GM19099 (cell line): ENCODE results near the gene GPR39.

Experiments
- POLR2A ChIP-seq: IDR thresholded peaks from 3 replicates; pipeline ENCODE4 v1.6.1; 2011; ENCODE audit warnings: low read depth; ENCODE audit not compliant: insufficient read length; ENCODE audit errors: extremely low read depth

GPR39 gene

GRCh38 chr2:132416723-132417395 is at the start of gene GPR39:
GPR39 (plus strand) TSS chr2:132416805.
- TF ChIP-seq POLR2A: no peak

GRCh38 chr2:132368191-132368590 is 48.4 kb upstream of the GPR39 start:
- no peak for TF ChIP-seq POLR2A

GRCh38 chr2:132372276-132372675 is 44.3 kb upstream of the GPR39 start:
- TF ChIP-seq POLR2A: no peak

GRCh38 chr2:132373391-132374135 is 43.0 kb upstream of the GPR39 start:
- TF ChIP-seq POLR2A: no peak

GRCh38 chr2:132374151-132374550 is 42.5 kb upstream of the GPR39 start:
- TF ChIP-seq POLR2A: no peak

- TF ChIP-seq POLR2A: no peak
Measured at GRCh38 chr2:132374551-132374950, 42.1 kb upstream of the GPR39 start.

GRCh38 chr2:132374961-132375360 is 41.6 kb upstream of the GPR39 start:
- TF ChIP-seq POLR2A: no peak

- TF ChIP-seq POLR2A: no peak
Measured at GRCh38 chr2:132381376-132381775, 35.2 kb upstream of the GPR39 start.

GRCh38 chr2:132383956-132384355 is 32.6 kb upstream of the GPR39 start:
- no peak for TF ChIP-seq POLR2A

- TF ChIP-seq POLR2A: no peak
Measured at GRCh38 chr2:132384491-132385151, 32.0 kb upstream of the GPR39 start.

- no peak for TF ChIP-seq POLR2A
Measured at GRCh38 chr2:132387126-132387525, 29.5 kb upstream of the GPR39 start.

- TF ChIP-seq POLR2A: no peak
Measured at GRCh38 chr2:132390076-132390475, 26.5 kb upstream of the GPR39 start.

GRCh38 chr2:132391378-132391777 is 25.2 kb upstream of the GPR39 start:
- TF ChIP-seq POLR2A: no peak

- no peak for TF ChIP-seq POLR2A
Measured at GRCh38 chr2:132392221-132392620, 24.4 kb upstream of the GPR39 start.

GRCh38 chr2:132392879-132393278 is 23.7 kb upstream of the GPR39 start:
- no peak for TF ChIP-seq POLR2A

- TF ChIP-seq POLR2A: no peak
Measured at GRCh38 chr2:132400169-132400900, 16.3 kb upstream of the GPR39 start.

GRCh38 chr2:132400901-132401240 is 15.7 kb upstream of the GPR39 start:
- no peak for TF ChIP-seq POLR2A
